Caco-2 (cell line): ENCODE data around the gene NNT. TPM values are rescaled to one million over a fixed set of nuclear protein-coding genes. Genes with fewer than 3 reads are reported as not detected.

Experiments
- BruUV-seq: library from RNA; stranded (reverse); fragments of 400-500 nt; replicated peaks from 2 replicates; lab custom pipeline; 2021; lab: Mats Ljungman, UMichigan
- CTCF ChIA-PET: fragments of 300-600 bp; sonication (Branson Sonifier 250); formaldehyde crosslinking; loops from one replicate; lab custom pipeline; 2022; ENCODE audit warnings: antibody characterized with exemption; lab: Charles Lee
- POLR2A ChIA-PET: fragments of 300-600 bp; sonication (Branson Sonifier 250); formaldehyde crosslinking; loops from one replicate; lab custom pipeline; 2022; ENCODE audit warnings: antibody characterized with exemption; lab: Charles Lee
- DNase-seq, 2 experiments: peaks; one replicate each; pipeline versions ENCODE4 v3.0.0 to v3.0.0-alpha.2; 2020 to 2022
- H3K27me3 ChIP-seq: replicated peaks from 2 replicates; pipeline ENCODE4 v1.6.0; 2011; ENCODE audit warnings: low read length; ENCODE audit not compliant: control insufficient read depth, insufficient read depth
- H3K36me3 ChIP-seq: 2 replicates; pipeline ENCODE4 v1.5.1; 2011; ENCODE audit warnings: low read length; ENCODE audit not compliant: control insufficient read depth, insufficient read depth
- H3K4me1 ChIP-seq: fragments of 250-450 bp; sonication (Bioruptor Pico); 2 replicates; pipeline ENCODE4 v1.5.1; 2020; ENCODE audit warnings: mild to moderate bottlenecking
- H3K4me3 ChIP-seq: 2 replicates; pipeline ENCODE4 v1.5.1; 2011; ENCODE audit warnings: low read depth, mild to moderate bottlenecking, control low read depth, low read length
- H3K9me3 ChIP-seq: fragments of 250-450 bp; sonication (Bioruptor Pico); 2 replicates; pipeline ENCODE4 v1.5.1; 2020; ENCODE audit warnings: mild to moderate bottlenecking, moderate library complexity
- H3K27ac Mint-ChIP-seq: one replicate; pipeline ENCODE4 v1.8.0; 2022; ENCODE audit warnings: mixed read lengths; ENCODE audit not compliant: unreplicated experiment
- H3K27me3 Mint-ChIP-seq: one replicate; pipeline ENCODE4 v1.8.0; 2022; ENCODE audit warnings: mixed read lengths; ENCODE audit not compliant: insufficient read depth, unreplicated experiment
- H3K36me3 Mint-ChIP-seq: one replicate; pipeline ENCODE4 v1.8.0; 2022; ENCODE audit warnings: mild to moderate bottlenecking, mixed read lengths; ENCODE audit not compliant: insufficient read depth, unreplicated experiment
- H3K4me1 Mint-ChIP-seq: one replicate; pipeline ENCODE4 v1.8.0; 2022; ENCODE audit warnings: low read depth, mixed read lengths; ENCODE audit not compliant: unreplicated experiment
- H3K4me3 Mint-ChIP-seq: one replicate; pipeline ENCODE4 v1.8.0; 2022; ENCODE audit warnings: mild to moderate bottlenecking, moderate library complexity, mixed read lengths; ENCODE audit not compliant: unreplicated experiment
- H3K9me3 Mint-ChIP-seq: one replicate; pipeline ENCODE4 v1.8.0; 2022; ENCODE audit warnings: mixed read lengths; ENCODE audit not compliant: unreplicated experiment
- intact Hi-C: fragments of 100-400 bp; cut with micrococcal nuclease; formaldehyde crosslinking; loops from one replicate; pipeline ENCODE4 v1.10.0; 2022; ENCODE audit not compliant: unreplicated experiment
- total RNA-seq: library from RNA; stranded (reverse); gene quantifications from 2 replicates; pipeline ENCODE4 v1.2.3, GENCODE V29; 2022
- TF ChIP-seq, protein P1 (sequence below), 2 experiments: fragments of 200-600 bp in 1 of 2; IDR thresholded peaks; 1 replicate in 1 of 2; 2 replicates in 1 of 2; pipeline versions ENCODE4 v1.5.1 to v1.8.0; 2011 to 2022; ENCODE audit warnings: antibody characterized with exemption in 1 of 2, control low read depth in 1 of 2, inconsistent platforms in 1 of 2, low read depth in 1 of 2, low read length in 1 of 2, mild to moderate bottlenecking in 1 of 2, moderate library complexity in 1 of 2; ENCODE audit not compliant: insufficient read depth in 1 of 2, severe bottlenecking in 1 of 2, unreplicated experiment in 1 of 2

Gene NNT
- total RNA-seq, 1 experiment from 2014 or later = 44.8 TPM

- H3K27me3 ChIP-seq = no peaks in the 10 kb centered on the region
- Mint-ChIP-seq H3K27me3 (no peaks in the 10 kb centered on the region), H3K4me3 (no peak overlapping the region), H3K27ac (no peak overlapping the region), H3K36me3 (no peaks in the 10 kb centered on the region), H3K4me1 (no peaks in the 10 kb centered on the region), H3K9me3 (no peaks in the 10 kb centered on the region)
- TF ChIP-seq, protein P1, sequence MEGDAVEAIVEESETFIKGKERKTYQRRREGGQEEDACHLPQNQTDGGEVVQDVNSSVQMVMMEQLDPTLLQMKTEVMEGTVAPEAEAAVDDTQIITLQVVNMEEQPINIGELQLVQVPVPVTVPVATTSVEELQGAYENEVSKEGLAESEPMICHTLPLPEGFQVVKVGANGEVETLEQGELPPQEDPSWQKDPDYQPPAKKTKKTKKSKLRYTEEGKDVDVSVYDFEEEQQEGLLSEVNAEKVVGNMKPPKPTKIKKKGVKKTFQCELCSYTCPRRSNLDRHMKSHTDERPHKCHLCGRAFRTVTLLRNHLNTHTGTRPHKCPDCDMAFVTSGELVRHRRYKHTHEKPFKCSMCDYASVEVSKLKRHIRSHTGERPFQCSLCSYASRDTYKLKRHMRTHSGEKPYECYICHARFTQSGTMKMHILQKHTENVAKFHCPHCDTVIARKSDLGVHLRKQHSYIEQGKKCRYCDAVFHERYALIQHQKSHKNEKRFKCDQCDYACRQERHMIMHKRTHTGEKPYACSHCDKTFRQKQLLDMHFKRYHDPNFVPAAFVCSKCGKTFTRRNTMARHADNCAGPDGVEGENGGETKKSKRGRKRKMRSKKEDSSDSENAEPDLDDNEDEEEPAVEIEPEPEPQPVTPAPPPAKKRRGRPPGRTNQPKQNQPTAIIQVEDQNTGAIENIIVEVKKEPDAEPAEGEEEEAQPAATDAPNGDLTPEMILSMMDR (IDR thresholded peaks at IDR 0.05; ENCODE audit: insufficient read depth in 1 of 2, low read depth in 1 of 2, low read length in 1 of 2, severe bottlenecking in 1 of 2, unreplicated experiment in 1 of 2) = no peak
- no peaks in the 10 kb centered on the region; the same call in 1 of the 2 replicates for H3K36me3 ChIP-seq
- CTCF ChIA-PET = no interaction called here
- no peaks in the 10 kb centered on the region for H3K4me1 ChIP-seq
- intact Hi-C loops = no loop called here
- no peak for DNase-seq
- H3K4me3 ChIP-seq = no peak overlapping the region
- no peaks in the 10 kb centered on the region for H3K9me3 ChIP-seq
- no TSS peak for BruUV-seq
- POLR2A ChIA-PET = no interaction called here
Observed at GRCh38 chr5:43687275-43687674, 84.3 kb downstream of the NNT start.

GRCh38 chr5:43691275-43691674 is 88.3 kb downstream of the NNT start:
- Histone ChIP-seq H3K4me3 (no peak overlapping the region), H3K36me3 (no peaks in the 10 kb centered on the region; the same call in 1 of the 2 replicates), H3K9me3 (peaks cover 13% of the 10 kb centered on the region), H3K4me1 (no peaks in the 10 kb centered on the region), H3K27me3 (no peaks in the 10 kb centered on the region)
- ChIA-PET CTCF (no interaction called here), POLR2A (no interaction called here)
- no TSS peak for BruUV-seq
- intact Hi-C loops = no loop called here
- Mint-ChIP-seq H3K9me3 (peaks cover 21% of the 10 kb centered on the region), H3K27me3 (no peaks in the 10 kb centered on the region), H3K27ac (no peak overlapping the region), H3K4me1 (no peaks in the 10 kb centered on the region), H3K4me3 (no peak overlapping the region), H3K36me3 (no peaks in the 10 kb centered on the region)
- no peak for DNase-seq
- TF ChIP-seq, protein P1 (IDR thresholded peaks at IDR 0.05; ENCODE audit: insufficient read depth in 1 of 2, low read depth in 1 of 2, low read length in 1 of 2, severe bottlenecking in 1 of 2, unreplicated experiment in 1 of 2) = no peak

DNA sequence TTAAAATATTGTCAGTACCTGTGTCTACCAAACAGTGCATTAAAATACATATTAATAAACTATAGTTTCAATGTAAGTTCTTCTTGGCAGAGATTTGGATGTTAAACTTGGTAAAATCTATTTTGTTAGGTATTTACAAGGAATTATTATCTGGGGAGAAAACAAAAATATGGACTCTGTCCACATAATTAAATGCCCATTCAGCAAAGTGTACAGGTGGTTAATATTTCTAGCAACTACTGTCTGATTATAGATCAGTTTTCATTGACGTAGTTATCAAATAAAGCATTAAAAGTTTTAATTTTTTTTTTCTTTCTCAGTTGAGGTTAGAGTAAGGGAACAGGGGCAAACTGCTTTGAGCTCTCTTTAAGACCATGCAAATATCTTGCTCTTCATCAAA is 88.9 kb downstream of the NNT start:
- Histone ChIP-seq H3K9me3 (peaks cover 19% of the 10 kb centered on the region), H3K4me1 (no peaks in the 10 kb centered on the region), H3K27me3 (no peaks in the 10 kb centered on the region), H3K36me3 (no peaks in the 10 kb centered on the region; the same call in 1 of the 2 replicates), H3K4me3 (no peak overlapping the region)
- Mint-ChIP-seq H3K9me3 (peaks cover 22% of the 10 kb centered on the region), H3K27me3 (no peaks in the 10 kb centered on the region), H3K4me1 (no peaks in the 10 kb centered on the region), H3K36me3 (no peaks in the 10 kb centered on the region), H3K4me3 (no peak overlapping the region), H3K27ac (no peak overlapping the region)
- TF ChIP-seq, protein P1 (IDR thresholded peaks at IDR 0.05; ENCODE audit: insufficient read depth in 1 of 2, low read depth in 1 of 2, low read length in 1 of 2, severe bottlenecking in 1 of 2, unreplicated experiment in 1 of 2) = no peak
- BruUV-seq = no TSS peak
- intact Hi-C loops = no loop called here
- POLR2A ChIA-PET = no interaction called here
- DNase-seq = no peak
- CTCF ChIA-PET = no interaction called here
